ENCODE data around the gene LSS. TPM values are rescaled to one million over a fixed set of nuclear protein-coding genes. Genes with fewer than 3 reads are reported as not detected.

LSS gene
- total and polyA plus RNA-seq, 10 of the 15 experiments (the other 5 are each of a cell fraction or from before 2014, with no cell fraction given): 2.9 to 82.4 (median 27.5) TPM

DNA sequence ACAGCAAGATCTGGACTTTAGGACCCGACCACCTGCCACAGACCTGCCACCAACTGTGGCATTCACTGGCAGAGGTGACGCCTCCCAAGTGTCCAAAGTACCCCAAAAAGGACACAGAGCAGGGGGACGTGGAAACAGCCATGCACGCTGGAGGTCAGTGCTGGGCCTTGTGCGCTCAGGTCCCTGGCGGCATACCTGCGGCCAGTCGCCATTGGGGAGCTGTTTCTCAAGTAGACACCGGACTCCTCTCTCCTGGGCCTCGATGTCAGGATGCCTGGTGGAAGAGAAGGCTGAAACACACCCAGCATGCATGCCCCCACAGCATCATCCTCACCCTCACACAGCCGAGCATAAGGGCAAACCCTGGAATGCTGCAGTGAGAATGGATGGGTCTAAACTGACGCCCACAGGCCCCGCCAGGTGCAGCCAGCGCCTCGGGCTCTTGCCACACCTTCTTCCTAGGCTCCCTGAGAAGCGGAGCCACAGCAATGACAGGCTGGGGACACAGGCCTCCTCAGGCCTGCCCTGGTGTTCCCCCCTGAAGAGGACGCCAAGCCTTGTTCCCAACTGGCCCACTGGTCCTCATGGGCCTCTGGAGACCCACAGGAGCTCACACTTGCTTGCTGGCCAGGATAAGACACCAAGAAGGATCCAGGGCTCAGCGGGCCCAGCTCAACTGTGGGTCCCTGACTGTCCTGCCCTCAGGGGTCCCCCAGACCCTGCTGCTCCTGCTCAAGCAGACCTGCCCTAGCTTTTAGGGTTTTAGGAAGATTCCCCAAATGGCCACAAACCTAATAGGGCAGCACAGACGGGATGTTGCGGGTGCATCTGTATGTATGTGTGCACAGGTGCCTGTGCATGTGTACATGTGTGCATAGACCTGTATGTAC, 36.6 kb downstream of the LSS start:
- no TSS peak for BruUV-seq (replicated peaks)

DNA sequence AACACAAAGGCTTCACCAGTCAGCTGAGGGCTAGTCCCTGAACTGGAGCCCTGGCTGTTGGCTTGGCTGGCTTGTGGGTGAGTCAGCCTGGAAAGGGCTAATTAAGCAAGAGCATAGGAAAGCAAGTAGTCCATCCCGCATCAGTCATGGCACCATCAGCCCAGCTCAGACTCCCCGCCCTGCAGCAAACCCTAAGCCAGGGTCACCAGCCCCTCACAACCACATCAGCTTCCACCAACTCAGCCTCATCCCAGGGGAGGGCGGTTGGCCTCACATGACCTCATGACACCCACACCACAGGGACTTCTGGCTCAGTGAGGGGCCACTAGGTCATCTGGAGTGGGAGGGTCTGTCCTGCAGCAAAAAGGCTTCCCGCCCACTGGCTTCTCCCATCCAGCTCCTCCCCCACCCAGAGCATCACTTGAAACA, 37.3 kb downstream of the LSS start:
- ChIA-PET SMC1A (ENCODE audit: uncharacterized antibody, unreplicated experiment) (no interaction called here), POLR2A (no interaction called here), RAD21 (ENCODE audit: unreplicated experiment) (no interaction called here), CTCF (no interaction called here)
- Histone ChIP-seq H3K9ac (ENCODE audit: control insufficient read depth, insufficient read depth, low read length) (no peak overlapping the region), H3K9me3 (replicated peaks; ENCODE audit: control insufficient read depth, insufficient read depth, low read length) (no peaks in the 10 kb centered on the region), H3K79me2 (ENCODE audit: control insufficient read depth, insufficient read depth, low read length) (no peaks in the 10 kb centered on the region), H3K4me3 (no peak overlapping the region), H3K4me1 (ENCODE audit: control insufficient read depth, insufficient read depth, low read length) (no peaks in the 10 kb centered on the region), H3K36me3 (ENCODE audit: control insufficient read depth in 2 of 2, insufficient read depth in 2 of 2, low read length in 1 of 2) (peaks cover 11% of the 10 kb centered on the region in 2 experiments), H3K27me3 (replicated peaks in 1 of 2; ENCODE audit: control insufficient read depth in 2 of 2, insufficient read depth in 2 of 2, low read length in 1 of 2) (no peaks in the 10 kb centered on the region), H3K4me2 (ENCODE audit: control insufficient read depth, insufficient read depth) (no peak overlapping the region), H2AFZ (ENCODE audit: control insufficient read depth, low read depth, low read length) (no peak overlapping the region), H3K27ac (ENCODE audit: control insufficient read depth, insufficient read depth) (no peak overlapping the region), H4K20me1 (ENCODE audit: control insufficient read depth, insufficient read depth) (no peaks in the 10 kb centered on the region)
- no TSS peak for BruUV-seq (replicated peaks)
- no peak for ATAC-seq
- DNase-seq (ENCODE audit: low read depth, low spot score): no peak
- WGBS (ENCODE audit: insufficient coverage, insufficient replicate concordance, low lambda C conversion rate, missing lambda C conversion rate): 87% methylated on average over 4 of the region's 4 CpGs
- FAIRE-seq: no peak
- in situ Hi-C loops (cut with MboI): no loop called here
- TF ChIP-seq CREM (IDR thresholded peaks at IDR 0.05; ENCODE audit: low read depth) (no peak), NR2F1 (conservative IDR thresholded peaks at IDR 0.05) (no peak), BMI1 (IDR thresholded peaks at IDR 0.05; ENCODE audit: borderline replicate concordance) (no peak), STAT1 (conservative IDR thresholded peaks at IDR 0.05) (no peak), ZNF384 (IDR thresholded peaks at IDR 0.05; ENCODE audit: borderline replicate concordance, low read depth, low read length) (no peak), CBX5 (IDR thresholded peaks at IDR 0.05; ENCODE audit: low read depth) (no peak), JUND (IDR thresholded peaks at IDR 0.05; ENCODE audit: low read depth, low read length) (no peak)
- TF ChIP-seq, protein P1, sequence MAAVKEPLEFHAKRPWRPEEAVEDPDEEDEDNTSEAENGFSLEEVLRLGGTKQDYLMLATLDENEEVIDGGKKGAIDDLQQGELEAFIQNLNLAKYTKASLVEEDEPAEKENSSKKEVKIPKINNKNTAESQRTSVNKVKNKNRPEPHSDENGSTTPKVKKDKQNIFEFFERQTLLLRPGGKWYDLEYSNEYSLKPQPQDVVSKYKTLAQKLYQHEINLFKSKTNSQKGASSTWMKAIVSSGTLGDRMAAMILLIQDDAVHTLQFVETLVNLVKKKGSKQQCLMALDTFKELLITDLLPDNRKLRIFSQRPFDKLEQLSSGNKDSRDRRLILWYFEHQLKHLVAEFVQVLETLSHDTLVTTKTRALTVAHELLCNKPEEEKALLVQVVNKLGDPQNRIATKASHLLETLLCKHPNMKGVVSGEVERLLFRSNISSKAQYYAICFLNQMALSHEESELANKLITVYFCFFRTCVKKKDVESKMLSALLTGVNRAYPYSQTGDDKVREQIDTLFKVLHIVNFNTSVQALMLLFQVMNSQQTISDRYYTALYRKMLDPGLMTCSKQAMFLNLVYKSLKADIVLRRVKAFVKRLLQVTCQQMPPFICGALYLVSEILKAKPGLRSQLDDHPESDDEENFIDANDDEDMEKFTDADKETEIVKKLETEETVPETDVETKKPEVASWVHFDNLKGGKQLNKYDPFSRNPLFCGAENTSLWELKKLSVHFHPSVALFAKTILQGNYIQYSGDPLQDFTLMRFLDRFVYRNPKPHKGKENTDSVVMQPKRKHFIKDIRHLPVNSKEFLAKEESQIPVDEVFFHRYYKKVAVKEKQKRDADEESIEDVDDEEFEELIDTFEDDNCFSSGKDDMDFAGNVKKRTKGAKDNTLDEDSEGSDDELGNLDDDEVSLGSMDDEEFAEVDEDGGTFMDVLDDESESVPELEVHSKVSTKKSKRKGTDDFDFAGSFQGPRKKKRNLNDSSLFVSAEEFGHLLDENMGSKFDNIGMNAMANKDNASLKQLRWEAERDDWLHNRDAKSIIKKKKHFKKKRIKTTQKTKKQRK (IDR thresholded peaks at IDR 0.05; ENCODE audit: low read depth, low read length): no peak
- intact Hi-C loops (cut with micrococcal nuclease; ENCODE audit: unreplicated experiment): no loop called here

More for the DNA sequence above, 36.6 kb downstream of the LSS start:
- in situ Hi-C loops (cut with MboI): no loop called here
- no peak for FAIRE-seq
- Histone ChIP-seq H2AFZ (ENCODE audit: control insufficient read depth, low read depth, low read length) (no peak overlapping the region), H3K9me3 (replicated peaks; ENCODE audit: control insufficient read depth, insufficient read depth, low read length) (no peaks in the 10 kb centered on the region), H3K79me2 (ENCODE audit: control insufficient read depth, insufficient read depth, low read length) (no peaks in the 10 kb centered on the region), H3K27ac (ENCODE audit: control insufficient read depth, insufficient read depth) (no peak overlapping the region), H3K4me2 (ENCODE audit: control insufficient read depth, insufficient read depth) (no peak overlapping the region), H3K9ac (ENCODE audit: control insufficient read depth, insufficient read depth, low read length) (no peak overlapping the region), H3K27me3 (replicated peaks in 1 of 2; ENCODE audit: control insufficient read depth in 2 of 2, insufficient read depth in 2 of 2, low read length in 1 of 2) (no peaks in the 10 kb centered on the region), H4K20me1 (ENCODE audit: control insufficient read depth, insufficient read depth) (no peaks in the 10 kb centered on the region), H3K36me3 (ENCODE audit: control insufficient read depth in 2 of 2, insufficient read depth in 2 of 2, low read length in 1 of 2) (peaks cover 11 to 16% of the 10 kb centered on the region in 2 experiments), H3K4me1 (ENCODE audit: control insufficient read depth, insufficient read depth, low read length) (no peaks in the 10 kb centered on the region), H3K4me3 (no peak overlapping the region)
- ChIA-PET POLR2A (no interaction called here), RAD21 (ENCODE audit: unreplicated experiment) (no interaction called here), SMC1A (ENCODE audit: uncharacterized antibody, unreplicated experiment) (no interaction called here), CTCF (no interaction called here)
- no peak for DNase-seq (ENCODE audit: low read depth, low spot score)
- 92% methylated on average over 20 of the region's 20 CpGs for WGBS (ENCODE audit: insufficient coverage, insufficient replicate concordance, low lambda C conversion rate, missing lambda C conversion rate)
- no peak for ATAC-seq
- no peak for TF ChIP-seq CHD4 (IDR thresholded peaks at IDR 0.05)
- TF ChIP-seq, protein P2, sequence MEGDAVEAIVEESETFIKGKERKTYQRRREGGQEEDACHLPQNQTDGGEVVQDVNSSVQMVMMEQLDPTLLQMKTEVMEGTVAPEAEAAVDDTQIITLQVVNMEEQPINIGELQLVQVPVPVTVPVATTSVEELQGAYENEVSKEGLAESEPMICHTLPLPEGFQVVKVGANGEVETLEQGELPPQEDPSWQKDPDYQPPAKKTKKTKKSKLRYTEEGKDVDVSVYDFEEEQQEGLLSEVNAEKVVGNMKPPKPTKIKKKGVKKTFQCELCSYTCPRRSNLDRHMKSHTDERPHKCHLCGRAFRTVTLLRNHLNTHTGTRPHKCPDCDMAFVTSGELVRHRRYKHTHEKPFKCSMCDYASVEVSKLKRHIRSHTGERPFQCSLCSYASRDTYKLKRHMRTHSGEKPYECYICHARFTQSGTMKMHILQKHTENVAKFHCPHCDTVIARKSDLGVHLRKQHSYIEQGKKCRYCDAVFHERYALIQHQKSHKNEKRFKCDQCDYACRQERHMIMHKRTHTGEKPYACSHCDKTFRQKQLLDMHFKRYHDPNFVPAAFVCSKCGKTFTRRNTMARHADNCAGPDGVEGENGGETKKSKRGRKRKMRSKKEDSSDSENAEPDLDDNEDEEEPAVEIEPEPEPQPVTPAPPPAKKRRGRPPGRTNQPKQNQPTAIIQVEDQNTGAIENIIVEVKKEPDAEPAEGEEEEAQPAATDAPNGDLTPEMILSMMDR (IDR thresholded peaks at IDR 0.05 in 2 of 3, conservative IDR thresholded peaks at IDR 0.05 in 1 of 3; ENCODE audit: control insufficient read depth in 2 of 3, extremely low read depth in 1 of 3, insufficient read depth in 1 of 3, low read depth in 3 of 3, low read length in 3 of 3): no peak
- intact Hi-C loops (cut with micrococcal nuclease; ENCODE audit: unreplicated experiment): no loop called here

All from GM12878 (cell line).